OCI-LY3 (cell line): ENCODE measurements around the gene ST8SIA4.

Experiments
- H2AFZ ChIP-seq: fragments of 200-600, 300-600 bp; shearing (Covaris generic); 2 replicates; pipeline ENCODE4 v1.6.0; 2014; ENCODE audit warnings: antibody characterized with exemption, low read depth, low read length
- H3K27ac ChIP-seq: fragments of 200-600, 300-600 bp; sonication (generic); 2 replicates; pipeline ENCODE4 v1.5.1; 2014; ENCODE audit warnings: mild to moderate bottlenecking, low read length, moderate library complexity, mixed read lengths
- H3K27me3 ChIP-seq: fragments of 200-600, 300-600 bp; sonication (generic); 2 replicates; pipeline ENCODE4 v1.6.1; 2014; ENCODE audit warnings: low read depth, low read length, mixed read lengths
- H3K36me3 ChIP-seq: fragments of 200-600, 300-600 bp; sonication (generic); replicated peaks from 2 replicates; pipeline ENCODE3; 2014; ENCODE audit warnings: low read depth, low read length, mixed read lengths
- H3K4me1 ChIP-seq: fragments of 300-600, 200-600 bp; sonication (generic); 2 replicates; pipeline ENCODE4 v1.6.1; 2014; ENCODE audit warnings: low read length, mixed read lengths
- H3K4me2 ChIP-seq: fragments of 200-600, 300-600 bp; sonication (generic); 2 replicates; pipeline ENCODE4 v1.6.1; 2014; ENCODE audit warnings: low read length, mixed read lengths
- H3K4me3 ChIP-seq: fragments of 300-600, 200-600 bp; sonication (generic); 2 replicates; pipeline ENCODE4 v1.5.1; 2014; ENCODE audit warnings: antibody characterized with exemption, mild to moderate bottlenecking, low read length, moderate library complexity
- H3K79me2 ChIP-seq: fragments of 300-600, 200-600 bp; shearing (Covaris generic); 2 replicates; pipeline ENCODE4 v1.6.1; 2014; ENCODE audit warnings: mild to moderate bottlenecking, low read length, mixed read lengths
- H3K9ac ChIP-seq: fragments of 300-600, 200-600 bp; shearing (Covaris generic); 2 replicates; pipeline ENCODE4 v1.6.0; 2014; ENCODE audit warnings: mild to moderate bottlenecking, low read length, moderate library complexity
- H3K9me3 ChIP-seq: fragments of 200-600, 300-600 bp; shearing (Covaris generic); 2 replicates; pipeline ENCODE4 v1.6.1; 2014; ENCODE audit warnings: low read length, mixed read lengths; ENCODE audit not compliant: insufficient read depth
- H4K20me1 ChIP-seq: fragments of 200-600, 300-600 bp; sonication (generic); 2 replicates; pipeline ENCODE4 v1.6.1; 2016; ENCODE audit warnings: low read length, mixed read lengths; ENCODE audit not compliant: insufficient read depth
- CTCF ChIP-seq: fragments of 200-600, 300-600 bp; sonication (generic); IDR thresholded peaks from 2 replicates; pipeline ENCODE4 v1.5.1; 2014; ENCODE audit warnings: antibody characterized with exemption, low read length, low read depth
- EZH2phosphoT487 ChIP-seq: fragments of 200-600 bp; shearing (Covaris generic); IDR thresholded peaks from 2 replicates; pipeline ENCODE4 v1.6.1; 2018; ENCODE audit warnings: antibody characterized with exemption, mixed run types, low read depth

ST8SIA4 gene

GRCh38 chr5:100846772-100847171 is 56.3 kb downstream of the ST8SIA4 start:
- Histone ChIP-seq H3K9ac (no peak overlapping the region), H3K4me3 (no peak overlapping the region), H3K4me2 (no peak overlapping the region), H3K4me1 (peaks cover 32% of the 10 kb centered on the region), H3K9me3 (no peaks in the 10 kb centered on the region), H3K27me3 (no peaks in the 10 kb centered on the region), H3K79me2 (peaks cover 35% of the 10 kb centered on the region), H3K27ac (no peak overlapping the region), H2AFZ (no peak overlapping the region), H3K36me3 (peaks cover 8% of the 10 kb centered on the region), H4K20me1 (no peaks in the 10 kb centered on the region)
- no peak for TF ChIP-seq EZH2phosphoT487
- TF ChIP-seq CTCF: no peak

GRCh38 chr5:100842080-100842479 is 61.0 kb downstream of the ST8SIA4 start:
- H3K4me3 ChIP-seq: peak overlapping the region; percentile 54
- no peaks in the 10 kb centered on the region for H3K9me3 ChIP-seq
- H3K4me2 ChIP-seq: peak overlapping the region; percentile 82
- no peaks in the 10 kb centered on the region for H3K27me3 ChIP-seq
- H3K79me2 ChIP-seq: peaks cover 60% of the 10 kb centered on the region
- H4K20me1 ChIP-seq: no peaks in the 10 kb centered on the region
- peaks cover 18% of the 10 kb centered on the region for H3K36me3 ChIP-seq
- H3K27ac ChIP-seq: peak overlapping the region; percentile 96
- peak overlapping the region; percentile 59 for H3K9ac ChIP-seq
- H2AFZ ChIP-seq: no peak overlapping the region
- TF ChIP-seq CTCF: no peak
- no peak for TF ChIP-seq EZH2phosphoT487
- H3K4me1 ChIP-seq: peaks cover 69% of the 10 kb centered on the region

GRCh38 chr5:100841358-100842076 is 61.6 kb downstream of the ST8SIA4 start:
- no peak overlapping the region for H2AFZ ChIP-seq
- H3K4me2 ChIP-seq: peak overlapping the region; percentile 82
- no peaks in the 10 kb centered on the region for H3K9me3 ChIP-seq
- H3K9ac ChIP-seq: peak overlapping the region; percentile 59
- H3K79me2 ChIP-seq: peaks cover 62% of the 10 kb centered on the region
- H3K4me3 ChIP-seq: peak overlapping the region; percentile 54
- peaks cover 19% of the 10 kb centered on the region for H3K36me3 ChIP-seq
- H3K27ac ChIP-seq: peak overlapping the region; percentile 96
- H3K27me3 ChIP-seq: no peaks in the 10 kb centered on the region
- TF ChIP-seq CTCF (no peak), EZH2phosphoT487 (no peak)
- peaks cover 69% of the 10 kb centered on the region for H3K4me1 ChIP-seq
- no peaks in the 10 kb centered on the region for H4K20me1 ChIP-seq

GRCh38 chr5:100840789-100841188 is 62.3 kb downstream of the ST8SIA4 start:
- H3K27me3 ChIP-seq: no peaks in the 10 kb centered on the region
- H3K4me2 ChIP-seq: peak overlapping the region; percentile 82
- peaks cover 15% of the 10 kb centered on the region for H3K36me3 ChIP-seq
- TF ChIP-seq CTCF (no peak), EZH2phosphoT487 (no peak)
- no peaks in the 10 kb centered on the region for H3K9me3 ChIP-seq
- peak overlapping the region; percentile 96 for H3K27ac ChIP-seq
- peaks cover 56% of the 10 kb centered on the region for H3K79me2 ChIP-seq
- peak overlapping the region; percentile 59 for H3K9ac ChIP-seq
- H4K20me1 ChIP-seq: no peaks in the 10 kb centered on the region
- peak overlapping the region; percentile 54 for H3K4me3 ChIP-seq
- H3K4me1 ChIP-seq: peaks cover 69% of the 10 kb centered on the region
- H2AFZ ChIP-seq: no peak overlapping the region
